ENCODE data around the gene NELFA.

The NELFA gene

GRCh38 chr4:1938027-1938426, 70.7 kb downstream of the NELFA start:
- DNase-seq: no peak

DNA sequence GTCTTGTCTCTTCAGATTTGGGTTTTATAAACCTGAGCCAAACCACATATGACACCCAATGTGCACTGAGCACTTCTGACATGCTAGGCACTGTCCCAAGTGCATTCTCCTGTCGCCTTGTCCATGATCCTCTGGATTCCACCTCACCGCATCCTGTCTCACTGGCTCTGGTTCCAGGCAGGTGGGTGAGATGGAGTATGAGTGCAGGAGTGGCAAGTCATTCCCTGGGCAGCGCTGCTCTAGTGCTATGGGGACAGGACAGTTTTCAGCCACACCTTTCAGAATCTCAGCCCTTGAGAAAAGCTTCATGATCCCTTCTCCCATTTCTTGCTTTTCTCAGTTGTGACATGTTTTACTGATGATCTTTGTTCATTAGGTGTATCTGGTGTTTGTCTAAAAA, 71.2 kb downstream of the NELFA start:
- no peak for DNase-seq

DNA sequence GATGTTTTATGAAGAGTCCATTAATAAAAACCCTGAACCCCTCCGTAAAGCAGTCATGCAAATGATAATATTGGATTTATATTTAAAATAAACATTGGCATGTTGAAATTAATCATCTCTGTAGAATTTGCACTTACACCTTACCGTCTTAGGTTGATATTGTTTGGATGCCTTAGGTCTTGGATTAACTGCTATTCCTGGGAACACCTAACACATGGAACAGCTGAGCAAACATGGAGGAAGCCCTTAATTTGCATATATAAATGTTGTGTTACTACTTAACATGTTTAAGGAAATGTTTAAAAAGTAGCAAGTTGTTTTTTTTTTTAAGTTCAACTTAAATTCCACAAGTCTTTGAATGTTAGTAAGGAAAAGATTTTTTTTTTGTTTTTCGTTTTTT, 75.1 kb downstream of the NELFA start:
- DNase-seq: no peak

- no peak for DNase-seq
Observed at GRCh38 chr4:1932736-1933135, 76.0 kb downstream of the NELFA start.

All from right kidney (tissue), 1 donor.